GM18519 (cell line): ENCODE results near the gene RYR3.

Experiments used
- ATAC-seq: cut with Tn5 transposase; IDR thresholded peaks from one replicate; pipeline ENCODE4 v1.9.1; 2021; ENCODE audit warnings: mild to moderate bottlenecking, moderate library complexity; ENCODE audit not compliant: unreplicated experiment, low FRiP score

Gene RYR3

GRCh38 chr15:33317896-33318295 lies 7.1 kb downstream of the RYR3 start:
- no peak for ATAC-seq

GRCh38 chr15:33320017-33320416 lies 9.2 kb downstream of the RYR3 start:
- no peak for ATAC-seq

GRCh38 chr15:33322091-33322490 lies 11.3 kb downstream of the RYR3 start:
- ATAC-seq: no peak

GRCh38 chr15:33324609-33325008 lies 13.8 kb downstream of the RYR3 start:
- ATAC-seq: no peak

- ATAC-seq: no peak
Measured at GRCh38 chr15:33326908-33327307, 16.1 kb downstream of the RYR3 start.

- ATAC-seq: no peak
Measured at GRCh38 chr15:33328106-33328505, 17.3 kb downstream of the RYR3 start.

- no peak for ATAC-seq
Measured at GRCh38 chr15:33329457-33329856, 18.7 kb downstream of the RYR3 start.

GRCh38 chr15:33330931-33331330 lies 20.2 kb downstream of the RYR3 start:
- no peak for ATAC-seq

GRCh38 chr15:33341953-33342352 lies 31.2 kb downstream of the RYR3 start:
- no peak for ATAC-seq

GRCh38 chr15:33343275-33343674 lies 32.5 kb downstream of the RYR3 start:
- ATAC-seq: no peak

GRCh38 chr15:33344111-33344510 lies 33.3 kb downstream of the RYR3 start:
- no peak for ATAC-seq

GRCh38 chr15:33344530-33344929 lies 33.8 kb downstream of the RYR3 start:
- ATAC-seq: no peak

- no peak for ATAC-seq
Measured at GRCh38 chr15:33354411-33354810, 43.6 kb downstream of the RYR3 start.

- no peak for ATAC-seq
Measured at GRCh38 chr15:33357845-33358244, 47.1 kb downstream of the RYR3 start.

GRCh38 chr15:33358306-33358705 lies 47.5 kb downstream of the RYR3 start:
- no peak for ATAC-seq

GRCh38 chr15:33360886-33361285 lies 50.1 kb downstream of the RYR3 start:
- ATAC-seq: no peak

GRCh38 chr15:33369941-33370622 lies 59.3 kb downstream of the RYR3 start:
- no peak for ATAC-seq

GRCh38 chr15:33370623-33371020 lies 59.9 kb downstream of the RYR3 start:
- no peak for ATAC-seq

GRCh38 chr15:33371159-33371558 lies 60.4 kb downstream of the RYR3 start:
- no peak for ATAC-seq

- ATAC-seq: no peak
Measured at GRCh38 chr15:33374226-33374914, 63.6 kb downstream of the RYR3 start.

GRCh38 chr15:33375236-33375635 lies 64.5 kb downstream of the RYR3 start:
- no peak for ATAC-seq

GRCh38 chr15:33377204-33377603 lies 66.4 kb downstream of the RYR3 start:
- ATAC-seq: no peak
